Measurements from ENCODE around the gene PGA3.
"Not testable (repeated sequence)": the region's sequence is repeated elsewhere in the genome, so short reads cannot be mapped to it uniquely, and the experiment has no call there.

PGA3 gene

DNA sequence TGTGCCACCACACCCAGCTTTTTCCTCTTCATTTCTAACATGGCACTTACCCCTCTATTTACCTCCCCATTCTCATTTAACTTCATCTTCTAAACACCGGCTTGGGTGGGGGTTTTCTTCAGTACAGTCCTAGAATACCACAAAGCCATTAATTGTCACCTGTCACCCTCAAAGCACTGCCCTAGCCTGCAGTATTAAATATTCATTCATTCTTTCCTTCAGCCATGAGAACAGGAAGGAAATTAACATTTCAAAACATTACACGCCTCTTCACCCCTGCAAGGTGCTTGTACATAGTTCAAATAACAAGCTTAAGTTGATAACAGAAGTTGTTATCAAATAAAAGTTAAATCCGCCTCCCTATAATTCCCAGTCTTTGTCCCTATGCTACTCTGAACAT, 31.4 kb upstream of the PGA3 start:
- no peak for DNase-seq (ENCODE audit: low read depth in 2 of 2)

DNA sequence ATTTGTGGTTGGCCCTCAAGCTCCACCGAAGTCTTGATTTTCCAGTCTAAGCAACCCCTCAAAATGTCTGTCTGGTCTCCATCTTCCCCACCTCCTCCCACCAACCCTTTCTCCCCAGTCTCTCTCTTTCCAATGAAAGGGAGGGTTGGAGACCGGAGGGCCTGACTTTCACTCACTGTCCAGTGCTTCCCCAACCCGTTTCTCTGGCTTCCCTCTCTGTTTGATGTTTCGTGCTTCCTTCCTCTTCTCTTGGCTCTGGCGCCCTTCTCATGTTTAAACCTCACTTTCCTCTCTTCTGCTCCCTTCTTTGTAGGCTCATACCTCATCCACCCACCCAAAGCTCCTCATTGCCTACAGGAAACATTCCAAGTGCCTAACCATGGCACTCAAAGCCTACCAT, 31.0 kb upstream of the PGA3 start:
- DNase-seq (ENCODE audit: low read depth in 2 of 2), result no peak

DNA sequence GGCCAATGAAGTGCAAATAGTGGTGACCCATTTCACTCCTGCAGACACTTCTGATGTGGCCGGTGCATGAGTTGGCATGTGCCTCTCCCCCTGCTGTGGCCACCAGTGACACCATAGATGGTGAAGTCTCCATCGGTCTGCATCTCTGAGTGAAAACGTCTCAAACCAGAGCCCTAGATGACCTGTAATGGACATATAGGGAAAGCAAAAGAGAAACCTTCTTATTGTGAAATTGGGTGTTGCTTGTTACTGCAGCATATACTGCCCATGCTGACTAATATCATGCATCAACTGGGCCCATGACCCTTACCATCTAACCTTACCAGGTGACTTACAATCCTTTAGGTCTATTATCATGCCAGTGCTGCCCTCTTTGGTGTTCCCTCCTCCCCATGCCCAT, 30.4 kb upstream of the PGA3 start:
- DNase-seq (ENCODE audit: low read depth in 2 of 2), result no peak

DNA sequence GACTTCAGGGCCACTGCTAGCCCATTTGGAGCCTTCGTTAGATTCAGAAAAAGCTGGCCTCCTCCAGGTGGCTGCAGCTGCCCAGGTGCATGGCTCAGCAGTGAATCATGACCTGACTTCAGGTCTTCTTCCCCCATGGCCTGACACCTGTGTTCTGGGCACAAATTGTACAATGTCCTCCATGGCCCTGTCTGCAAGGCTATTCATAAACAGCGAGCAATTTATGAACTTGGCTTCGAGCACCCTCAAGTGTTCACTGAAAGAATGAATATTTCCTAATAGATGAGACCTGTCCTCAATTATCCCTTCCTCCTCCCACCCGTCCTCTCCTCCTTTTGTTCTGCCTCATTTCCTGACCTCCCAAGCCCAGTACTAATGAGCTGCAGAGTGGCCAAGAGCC, 29.9 kb upstream of the PGA3 start:
- no peak for DNase-seq (ENCODE audit: low read depth in 2 of 2)

DNA sequence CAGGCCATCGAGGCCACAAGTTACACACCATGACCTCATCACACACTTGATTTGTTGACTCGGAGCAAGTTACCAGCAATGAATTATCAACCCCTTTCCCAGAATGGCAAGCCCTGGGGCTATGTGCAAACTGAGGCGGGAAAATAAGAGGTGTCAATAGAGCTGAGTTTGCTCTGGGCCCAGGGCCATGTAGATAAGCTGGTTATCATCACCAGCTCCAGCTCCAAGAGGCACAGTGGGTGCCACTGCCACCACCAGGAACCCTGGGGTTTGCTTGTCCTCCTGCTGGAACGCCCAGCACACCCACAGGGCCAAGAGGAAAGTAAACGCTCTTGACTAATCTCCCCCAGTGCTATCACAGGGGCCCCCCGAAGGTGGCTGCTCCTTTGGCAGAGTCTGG, 29.0 kb upstream of the PGA3 start:
- no peak for DNase-seq (ENCODE audit: low read depth in 2 of 2)

DNA sequence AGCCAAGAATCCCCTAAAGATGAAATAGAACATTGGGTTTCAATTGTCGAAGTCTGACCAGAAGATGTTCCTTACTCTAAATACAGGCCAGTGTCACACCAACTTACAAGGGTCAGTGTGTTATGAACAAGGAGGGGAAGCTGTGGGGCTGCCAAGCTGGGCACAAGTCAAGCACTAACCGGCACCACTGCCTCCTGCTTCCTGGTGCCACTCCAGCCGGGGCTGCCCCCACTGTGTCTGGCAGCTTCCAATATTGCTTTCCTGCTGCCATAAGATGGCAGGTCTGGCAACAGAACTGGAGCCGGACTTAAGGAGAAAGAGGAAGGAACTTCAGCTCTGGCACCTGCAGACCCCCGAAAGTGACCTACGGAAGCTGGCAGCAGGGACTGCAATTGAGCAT, 28.4 kb upstream of the PGA3 start:
- no peak for DNase-seq (ENCODE audit: low read depth in 2 of 2)

DNA sequence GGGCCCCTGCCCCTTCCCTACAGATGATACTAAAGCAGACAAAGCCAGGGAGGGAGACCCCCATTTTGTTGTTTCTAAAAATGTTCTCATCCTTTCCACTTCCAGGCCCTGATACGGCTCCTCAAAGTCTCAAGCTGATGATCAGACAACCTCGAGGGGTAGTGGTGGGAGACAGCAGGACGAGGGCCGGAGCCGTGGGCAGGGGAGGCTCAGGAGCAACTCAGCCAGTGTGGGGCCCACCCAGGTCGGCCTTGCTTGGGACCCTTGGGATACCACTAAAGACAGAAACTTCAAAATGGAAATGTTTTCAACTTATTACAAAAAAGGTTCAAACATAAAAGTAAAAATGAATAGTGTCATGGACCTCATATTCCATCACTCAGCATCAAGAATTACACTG, 26.9 kb upstream of the PGA3 start:
- no peak for DNase-seq (ENCODE audit: low read depth in 2 of 2)

DNA sequence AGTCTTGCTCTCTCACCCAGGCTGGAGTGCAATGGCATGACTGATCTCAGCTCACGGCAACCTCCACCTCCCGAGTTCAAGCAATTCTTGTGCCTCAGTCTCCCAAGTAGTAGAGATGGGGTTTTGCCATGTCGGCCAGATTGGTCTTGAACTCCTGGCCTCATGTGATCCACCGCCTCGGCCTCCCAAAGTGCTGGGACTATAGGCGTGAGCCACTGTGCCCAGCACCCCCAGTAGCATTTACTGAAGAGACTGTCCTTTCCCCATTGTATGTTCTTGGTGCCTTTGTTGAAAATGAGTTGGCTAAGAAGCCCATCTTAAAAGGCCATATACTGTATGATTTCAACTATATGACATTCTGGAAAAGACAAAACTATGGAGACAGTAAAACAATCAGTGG, 23.1 kb upstream of the PGA3 start:
- DNase-seq (ENCODE audit: low read depth in 2 of 2), result not testable (repeated sequence)

DNA sequence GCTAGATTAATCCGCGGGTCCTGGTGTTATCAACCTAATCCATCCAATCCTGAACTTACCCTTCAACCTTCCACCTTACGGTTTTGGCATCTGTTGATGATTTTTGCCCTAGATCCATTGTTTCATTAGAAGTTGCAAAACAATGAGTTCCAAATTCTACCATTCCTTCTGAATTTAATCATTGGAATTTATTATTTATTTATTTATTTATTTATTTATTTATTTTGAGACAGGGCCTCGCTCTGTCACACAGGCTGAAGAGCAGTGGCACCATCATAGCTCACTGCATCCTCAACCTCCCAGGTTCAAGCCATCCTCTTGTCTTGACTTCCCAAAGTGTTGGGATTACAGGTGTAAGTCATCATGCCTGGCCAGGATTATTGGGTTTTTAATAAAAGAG, 21.8 kb upstream of the PGA3 start:
- no peak for DNase-seq (ENCODE audit: low read depth in 2 of 2)

DNA sequence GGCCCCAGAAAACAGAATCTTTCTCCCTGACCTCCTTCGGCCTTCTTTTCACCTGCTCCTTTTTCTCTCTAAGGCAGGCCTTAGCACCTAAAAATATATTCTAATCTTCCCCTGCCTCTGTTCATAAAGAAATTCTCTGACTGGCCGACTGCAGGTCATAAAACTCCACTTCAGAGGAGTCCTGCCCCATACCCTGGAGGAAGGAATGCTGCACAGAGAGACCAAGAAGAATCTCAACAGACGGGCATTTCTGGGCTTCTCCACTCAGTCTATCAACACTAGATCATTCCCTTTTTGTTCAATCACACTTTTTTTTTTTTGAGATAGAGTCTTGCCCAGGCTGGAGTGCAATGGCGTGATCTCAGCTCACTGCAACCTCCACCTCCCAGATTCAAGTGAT, 19.7 kb upstream of the PGA3 start:
- DNase-seq (ENCODE audit: low read depth in 2 of 2), result no peak

DNA sequence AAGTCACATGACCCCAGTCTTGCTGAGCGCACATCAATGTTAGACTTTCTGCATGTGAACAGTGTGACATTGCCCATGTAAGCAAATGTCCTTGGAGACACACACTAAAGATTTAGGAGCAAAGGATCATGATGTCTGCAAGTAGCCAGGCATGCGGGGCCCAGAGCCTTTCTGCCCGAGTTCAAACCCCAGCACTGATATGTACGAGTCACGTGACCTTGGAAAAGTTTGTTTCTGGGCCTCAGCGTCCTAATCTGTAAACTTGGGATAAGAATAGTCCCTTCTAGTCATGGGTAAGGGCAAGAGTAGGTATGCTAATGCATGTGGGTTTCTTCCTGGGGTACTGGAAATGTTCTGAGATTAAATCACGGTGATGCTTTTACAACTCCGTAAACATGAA, 16.8 kb upstream of the PGA3 start:
- no peak for DNase-seq (ENCODE audit: low read depth in 2 of 2)

DNA sequence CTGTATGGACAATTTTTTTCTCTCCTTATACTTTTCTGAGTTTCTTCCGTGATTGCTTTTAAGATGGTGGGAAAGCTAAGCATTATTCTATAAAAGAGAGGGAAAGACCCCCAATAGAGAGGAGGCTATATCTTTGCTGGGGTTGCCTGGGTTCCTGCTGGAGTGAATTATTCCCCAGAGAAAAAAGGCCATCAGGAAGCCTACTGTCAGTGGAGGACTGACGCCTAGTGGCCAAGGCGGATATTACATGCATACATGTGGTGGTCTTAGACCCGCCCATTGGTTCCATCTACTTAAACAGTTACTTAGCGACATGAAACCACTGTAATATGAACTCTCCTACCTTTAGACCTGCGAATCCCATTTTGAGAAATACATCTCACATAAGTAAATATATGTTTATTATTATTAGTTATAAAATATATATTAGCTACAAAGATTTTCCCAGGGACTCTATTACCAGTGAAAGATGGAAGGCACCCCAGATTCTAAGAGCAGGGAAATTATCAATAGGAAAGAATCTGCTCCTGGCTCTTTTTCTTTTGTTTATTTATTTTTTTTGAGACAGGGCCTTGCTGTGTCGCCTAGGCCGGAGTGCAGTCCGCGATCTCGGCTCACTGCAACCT, 15.7 kb upstream of the PGA3 start:
- DNase-seq (ENCODE audit: low read depth in 2 of 2), result peak; percentile 60 to 78

DNA sequence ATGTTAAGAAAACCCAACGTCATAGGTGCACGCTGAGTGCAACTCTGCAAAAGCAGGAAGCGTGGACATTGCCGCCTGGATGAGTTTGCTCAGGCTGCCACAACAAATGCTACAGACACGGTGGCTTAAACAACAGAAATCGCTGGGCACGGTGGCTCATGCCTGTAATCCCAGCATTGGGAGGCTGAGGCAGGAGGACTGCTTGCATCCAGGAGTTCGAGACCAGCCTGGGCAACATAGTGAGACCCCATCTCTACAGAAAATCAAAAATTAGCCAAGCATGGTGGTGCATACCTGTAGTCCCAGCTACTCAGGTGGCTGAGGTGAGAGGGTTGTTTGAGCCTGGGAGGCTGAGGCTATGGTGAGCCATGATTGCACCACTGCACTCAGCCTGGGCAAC, 13.4 kb upstream of the PGA3 start:
- no peak for DNase-seq (ENCODE audit: low read depth in 2 of 2)

DNA sequence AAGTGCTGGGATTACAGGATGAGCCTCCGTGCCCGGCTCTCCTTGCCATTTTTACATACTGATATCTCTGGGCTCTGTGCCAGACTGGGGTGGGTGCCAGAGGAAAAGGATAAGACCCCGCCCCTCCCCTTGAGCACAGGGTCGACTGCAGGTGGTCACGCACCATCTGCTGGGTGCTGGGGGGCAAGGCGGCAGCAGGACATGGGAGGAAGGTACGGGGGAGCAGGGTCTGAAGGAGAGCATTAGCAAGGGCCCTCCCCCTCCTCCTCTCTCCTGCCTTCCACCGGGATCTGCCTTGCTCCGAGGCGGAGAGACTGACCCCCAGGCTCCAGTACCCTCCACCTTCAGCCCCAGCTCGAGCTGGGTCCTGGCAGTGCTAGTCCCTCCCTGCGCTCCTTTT, 9.7 kb upstream of the PGA3 start:
- DNase-seq (ENCODE audit: low read depth in 2 of 2), result no peak

DNA sequence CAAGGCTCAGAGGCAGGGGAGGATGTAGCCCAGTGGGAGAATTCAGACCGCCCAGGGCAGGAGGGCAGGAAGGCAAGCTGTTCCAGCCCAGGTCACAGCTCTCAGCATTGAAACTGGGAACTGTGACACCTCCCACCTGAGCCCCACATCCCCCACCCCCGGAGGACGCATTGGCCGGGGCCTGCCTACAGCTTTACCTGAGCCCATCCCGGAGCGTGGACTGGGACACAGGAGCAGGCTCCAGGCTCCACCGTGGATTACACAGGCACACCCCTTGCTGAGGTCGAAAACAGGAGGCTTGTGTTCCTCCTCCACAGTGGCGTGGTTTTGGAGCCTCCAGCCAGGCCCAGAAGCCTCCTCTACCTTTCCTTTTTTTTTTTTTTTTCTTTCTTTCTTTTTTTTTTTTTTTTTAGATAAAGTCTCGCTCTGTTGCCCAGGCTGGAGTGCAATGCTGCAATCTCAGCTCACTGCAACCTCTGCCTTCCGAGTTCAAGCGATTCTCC, 9.1 kb upstream of the PGA3 start:
- DNase-seq (ENCODE audit: low read depth in 2 of 2), result no peak

DNA sequence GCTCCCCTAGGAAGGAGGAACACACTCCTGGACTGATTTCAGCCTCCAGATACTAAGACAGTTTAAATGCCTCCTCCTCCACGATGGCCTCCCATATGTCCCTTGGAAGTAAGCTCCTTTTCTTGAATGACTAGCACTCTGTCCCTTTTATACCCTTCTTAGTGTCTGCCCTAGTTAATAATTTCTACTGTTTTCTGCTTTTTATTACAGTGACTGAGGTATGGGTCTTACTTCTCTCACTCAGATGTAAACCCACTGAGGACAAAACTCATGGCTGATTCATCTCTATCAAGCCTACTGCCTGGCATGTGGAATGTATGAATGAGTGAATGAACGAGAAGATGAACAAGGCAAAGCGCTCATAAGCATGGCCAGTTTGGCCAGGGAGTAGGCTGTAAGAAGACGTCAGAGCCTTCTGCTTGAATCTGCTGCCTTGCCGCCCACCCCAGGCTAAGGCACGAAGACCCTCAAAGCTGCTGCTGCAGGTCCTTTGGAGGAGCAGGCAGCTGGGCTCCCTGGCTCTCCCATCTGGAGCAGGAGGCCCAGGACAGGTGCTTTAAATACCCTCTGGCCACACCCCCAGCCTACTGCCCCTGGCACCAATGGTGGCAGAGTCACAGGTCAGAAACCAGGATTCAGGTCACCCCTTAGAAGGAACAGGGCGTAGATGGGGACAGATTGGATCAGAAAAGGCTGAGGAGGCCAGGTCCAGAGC, 8.2 kb upstream of the PGA3 start:
- DNase-seq (ENCODE audit: low read depth in 2 of 2), result no peak

DNA sequence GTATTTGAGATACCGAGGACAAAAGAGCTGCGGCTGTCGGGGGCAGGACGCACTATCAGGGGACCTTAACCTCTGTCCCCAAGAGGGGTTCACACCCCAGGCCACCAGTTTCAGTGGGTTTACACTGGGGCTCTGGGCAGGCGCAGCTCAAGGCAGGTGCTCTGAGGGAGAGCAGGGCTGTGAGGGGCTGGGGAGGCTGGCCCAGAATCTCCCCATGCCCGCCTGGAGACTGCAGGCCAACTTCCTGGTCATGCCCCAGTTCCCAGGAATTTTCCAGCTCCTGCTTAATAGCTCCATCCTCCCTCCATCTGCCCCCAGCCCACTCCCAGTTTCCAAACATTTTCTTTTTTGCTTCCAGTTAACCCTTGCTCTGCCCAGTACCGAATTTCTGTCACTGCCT, 7.6 kb upstream of the PGA3 start:
- no peak for DNase-seq (ENCODE audit: low read depth in 2 of 2)

DNA sequence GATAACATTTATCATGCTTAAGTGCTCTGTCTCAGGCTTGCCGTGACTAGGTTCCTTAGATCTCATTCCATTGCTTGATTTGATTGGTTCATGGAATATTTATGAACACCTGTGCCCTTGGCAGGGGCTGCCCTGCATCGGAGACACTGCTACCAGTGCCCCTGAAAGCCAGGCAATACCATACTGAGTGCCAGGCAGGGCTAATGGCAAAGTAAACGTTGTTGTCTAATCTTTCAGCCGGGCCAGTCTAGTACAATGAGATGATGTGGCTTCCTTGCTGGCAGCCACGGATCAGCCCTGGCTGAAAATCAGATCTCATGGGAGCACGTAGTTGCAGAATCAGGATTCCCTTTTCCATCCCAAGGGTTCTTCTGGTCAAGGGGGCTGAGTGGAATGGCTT, 5.0 kb upstream of the PGA3 start:
- DNase-seq (ENCODE audit: low read depth in 2 of 2), result no peak

DNA sequence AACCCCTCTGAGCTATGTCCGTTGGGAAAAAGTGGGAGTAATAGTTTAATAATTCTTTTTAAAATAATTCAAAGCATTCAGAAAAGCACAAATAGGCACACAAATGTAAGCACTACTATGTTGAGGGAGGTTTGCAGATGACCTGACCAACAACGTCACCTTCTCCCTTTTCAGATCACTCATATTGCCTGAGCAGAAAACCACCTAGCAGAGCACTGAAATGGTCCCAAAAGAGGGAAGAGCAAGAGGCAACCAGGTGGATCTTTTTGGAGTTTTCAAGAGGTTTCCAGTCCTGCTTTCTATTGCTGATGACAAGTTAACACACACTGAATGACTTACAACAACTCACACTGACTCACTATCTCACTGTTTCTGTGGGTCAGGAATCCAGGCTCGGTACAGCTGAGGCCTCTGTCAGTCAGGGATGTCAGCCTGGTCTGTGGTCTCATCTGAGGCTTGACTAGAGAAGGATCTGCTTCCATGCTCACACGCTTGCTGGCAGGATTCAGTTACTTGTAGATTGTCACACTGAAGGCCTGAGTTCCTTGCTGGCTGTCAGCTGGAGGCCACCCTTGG, 4.3 kb upstream of the PGA3 start:
- DNase-seq (ENCODE audit: low read depth in 2 of 2), result no peak

DNA sequence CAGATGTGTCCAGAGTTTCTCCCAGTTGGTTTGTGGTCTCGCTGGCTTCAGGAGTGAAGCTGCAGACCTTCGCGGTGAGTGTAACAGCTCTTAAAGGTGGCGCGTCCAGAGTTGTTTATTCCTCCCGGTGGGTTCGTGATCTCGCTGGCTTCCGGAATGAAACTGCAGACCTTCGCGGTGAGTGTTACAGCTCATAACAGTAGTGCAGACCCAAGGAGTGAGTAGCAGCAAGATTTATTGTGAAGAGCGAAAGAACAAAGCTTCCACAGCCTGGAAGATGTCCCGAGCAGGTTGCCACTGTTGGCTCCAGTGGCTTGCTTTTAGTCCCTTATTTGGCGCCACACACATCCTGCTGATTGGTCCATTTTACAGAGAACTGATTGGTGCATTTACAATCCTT, 1.8 kb upstream of the PGA3 start:
- no peak for DNase-seq (ENCODE audit: low read depth in 2 of 2)

DNA sequence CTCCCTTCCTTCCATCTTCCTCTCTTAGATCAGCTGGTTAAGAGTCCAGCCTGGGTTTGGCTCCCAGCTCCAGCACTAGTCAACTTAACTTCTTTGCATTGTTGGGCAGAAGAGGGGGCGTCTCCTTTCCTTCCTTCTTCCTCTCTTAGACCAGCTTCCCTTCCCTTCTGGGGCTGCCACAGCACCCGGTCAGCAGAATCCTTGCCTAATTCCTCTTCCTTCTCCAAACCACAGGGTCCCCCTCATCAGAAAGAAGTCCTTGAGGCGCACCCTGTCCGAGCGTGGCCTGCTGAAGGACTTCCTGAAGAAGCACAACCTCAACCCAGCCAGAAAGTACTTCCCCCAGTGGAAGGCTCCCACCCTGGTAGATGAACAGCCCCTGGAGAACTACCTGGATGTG, 558 bp downstream of the PGA3 start:
- DNase-seq (ENCODE audit: low read depth in 2 of 2), result not testable (repeated sequence)

DNA sequence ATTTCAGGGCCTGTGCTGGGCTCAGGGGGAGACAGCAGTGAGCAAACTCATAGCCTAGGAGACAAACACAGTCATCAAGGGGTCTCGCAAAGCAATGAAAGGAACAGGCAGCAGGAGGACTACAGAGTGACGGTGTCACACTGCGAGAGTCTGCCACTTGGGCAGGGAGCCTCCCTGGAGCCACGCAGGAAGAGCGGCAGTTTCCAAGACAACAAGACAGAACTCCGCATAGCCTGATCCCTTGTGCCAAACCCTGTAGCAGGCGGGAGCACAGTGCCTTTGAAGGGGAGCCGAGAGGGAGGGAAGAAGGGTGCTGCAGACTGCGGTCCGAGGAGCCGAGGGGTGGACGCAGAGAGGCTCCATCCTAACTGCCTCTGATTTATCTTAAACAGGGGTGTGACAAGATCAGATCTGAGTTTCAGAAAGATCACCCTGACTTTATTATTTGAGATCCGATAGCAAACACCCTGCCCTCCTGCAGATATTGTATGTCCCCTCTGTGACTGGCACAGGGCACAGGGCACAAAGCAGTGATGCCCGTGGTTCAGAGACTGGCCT, 1.3 kb downstream of the PGA3 start:
- DNase-seq (ENCODE audit: low read depth in 2 of 2), result not testable (repeated sequence)

Data from stimulated activated CD4-positive, alpha-beta T cell treated with anti-CD3 and anti-CD28 coated beads, Interleukin-15, amount 100 ng/mL, for 48 hours (primary cell).